Mesothelial cell of epicardium (in vitro differentiated cells): Measurements from ENCODE around the gene S100A13. TPM values are rescaled to one million over a fixed set of nuclear protein-coding genes. Genes with fewer than 3 reads are reported as not detected.

Experiments used
- DNase-seq, 2 experiments: peaks; one replicate each; pipeline ENCODE4 v3.0.0; 2021; ENCODE audit warnings: low spot score in 2 of 2; ENCODE audit not compliant: unreplicated experiment in 2 of 2
- H3K27ac Mint-ChIP-seq: 2 replicates; pipeline ENCODE4 v1.8.0; 2021; ENCODE audit warnings: mixed read lengths
- H3K27me3 Mint-ChIP-seq: 2 replicates; pipeline ENCODE4 v1.8.0; 2021; ENCODE audit warnings: low read depth, mixed read lengths
- H3K36me3 Mint-ChIP-seq: 2 replicates; pipeline ENCODE4 v1.8.0; 2021; ENCODE audit warnings: mixed read lengths
- H3K4me1 Mint-ChIP-seq: 2 replicates; pipeline ENCODE4 v1.8.0; 2021; ENCODE audit warnings: mixed read lengths
- H3K4me3 Mint-ChIP-seq: 2 replicates; pipeline ENCODE4 v1.8.0; 2021; ENCODE audit warnings: mild to moderate bottlenecking, moderate library complexity, mixed read lengths
- H3K9me3 Mint-ChIP-seq: 2 replicates; pipeline ENCODE4 v1.8.0; 2021; ENCODE audit warnings: mixed read lengths
- CTCF ChIP-seq: fragments of 200-600 bp; sonication (generic); IDR thresholded peaks from one replicate; pipeline ENCODE4 v1.5.0; 2021; ENCODE audit warnings: antibody characterized with exemption; ENCODE audit not compliant: unreplicated experiment
- total RNA-seq: library from RNA; stranded (reverse); gene quantifications from 3 replicates; pipeline ENCODE4 v1.2.1, GENCODE V29; 2021

S100A13 gene
- total RNA-seq, 1 donor from 2014 or later: 46.6 TPM

DNA sequence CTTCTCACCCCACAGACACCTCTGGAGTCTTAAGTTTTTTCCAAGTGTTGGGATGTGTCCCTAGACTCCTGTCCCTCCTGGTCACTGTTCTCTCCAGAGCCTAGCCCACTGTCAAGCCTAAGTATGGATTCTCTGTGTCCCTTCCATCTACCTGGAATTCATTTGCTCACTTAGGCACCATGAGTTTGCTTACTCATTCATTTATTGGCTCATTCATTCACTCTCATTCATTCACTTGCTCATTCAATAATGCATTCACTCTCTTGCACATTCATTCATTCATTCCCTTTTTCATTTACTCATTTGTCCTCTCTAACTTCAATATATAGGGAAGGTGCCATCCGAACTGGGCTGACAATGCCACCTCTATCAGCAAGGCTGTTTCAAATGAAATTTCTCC is 15.9 kb downstream of the S100A13 start:
- DNase-seq: no peak
- Mint-ChIP-seq H3K36me3 (no peaks in the 10 kb centered on the region), H3K4me1 (peaks cover 76% of the 10 kb centered on the region), H3K9me3 (no peaks in the 10 kb centered on the region), H3K4me3 (peak overlapping the region; percentile 66), H3K27ac (no peak overlapping the region), H3K27me3 (no peaks in the 10 kb centered on the region)
- TF ChIP-seq CTCF: no peak

GRCh38 chr1:153610811-153611301 is 16.4 kb downstream of the S100A13 start:
- Mint-ChIP-seq H3K9me3 (no peaks in the 10 kb centered on the region), H3K27me3 (no peaks in the 10 kb centered on the region), H3K4me3 (no peak overlapping the region), H3K27ac (no peak overlapping the region), H3K4me1 (peaks cover 70% of the 10 kb centered on the region), H3K36me3 (no peaks in the 10 kb centered on the region)
- no peak for DNase-seq
- no peak for TF ChIP-seq CTCF

- H3K4me1 Mint-ChIP-seq: peaks cover 69% of the 10 kb centered on the region
- H3K27ac Mint-ChIP-seq: peak overlapping the region; percentile 47
- no peaks in the 10 kb centered on the region for H3K36me3 Mint-ChIP-seq
- H3K4me3 Mint-ChIP-seq: no peak overlapping the region
- H3K9me3 Mint-ChIP-seq: no peaks in the 10 kb centered on the region
- no peak for TF ChIP-seq CTCF
- H3K27me3 Mint-ChIP-seq: no peaks in the 10 kb centered on the region
- DNase-seq: no peak
Observed at GRCh38 chr1:153610334-153610733, 17.0 kb downstream of the S100A13 start.

GRCh38 chr1:153609585-153609907 is 17.8 kb downstream of the S100A13 start:
- Mint-ChIP-seq H3K4me1 (peaks cover 65% of the 10 kb centered on the region), H3K27me3 (no peaks in the 10 kb centered on the region), H3K9me3 (no peaks in the 10 kb centered on the region), H3K4me3 (no peak overlapping the region), H3K36me3 (peaks cover 3% of the 10 kb centered on the region), H3K27ac (peak overlapping the region; percentile 13)
- no peak for DNase-seq
- TF ChIP-seq CTCF: no peak

GRCh38 chr1:153608742-153609584 is 18.3 kb downstream of the S100A13 start:
- DNase-seq: no peak
- H3K36me3 Mint-ChIP-seq: peaks cover 3% of the 10 kb centered on the region
- H3K27ac Mint-ChIP-seq: peak overlapping the region; percentile 92
- H3K4me1 Mint-ChIP-seq: peaks cover 59% of the 10 kb centered on the region
- no peaks in the 10 kb centered on the region for H3K9me3 Mint-ChIP-seq
- TF ChIP-seq CTCF: no peak
- no peaks in the 10 kb centered on the region for H3K27me3 Mint-ChIP-seq
- peak overlapping the region; percentile 28 for H3K4me3 Mint-ChIP-seq
